Femur (tissue), 1 donor: ENCODE results near the gene WNK3.

Source experiments
- DNase-seq: peaks from one replicate; pipeline ENCODE4 v3.0.0-alpha.2; 2017

Gene WNK3

DNA sequence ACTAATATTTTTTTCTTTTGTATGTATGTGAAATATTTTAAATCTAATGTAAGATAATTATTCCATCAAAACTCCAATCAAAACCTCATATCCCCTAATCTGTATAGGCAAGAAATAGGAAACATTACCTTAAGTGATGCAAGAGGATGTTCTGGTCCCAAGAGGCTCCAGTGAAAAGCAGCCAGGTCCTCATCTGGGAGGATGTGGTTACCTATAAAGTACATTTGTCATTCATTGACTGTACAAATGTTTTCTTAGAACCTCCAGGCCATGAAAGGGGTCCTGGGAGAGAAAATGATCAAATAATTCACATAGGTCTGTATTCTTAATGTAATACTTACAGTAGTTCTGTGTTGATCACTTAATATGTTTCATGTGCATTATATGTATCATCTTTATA lies 200.3 kb downstream of the WNK3 start:
- DNase-seq: no peak
